ENCODE data around the gene PHLDA1.
A peak's percentile ranks its signal among the peaks of the same experiment; 100 is the strongest.

PHLDA1 gene

DNA sequence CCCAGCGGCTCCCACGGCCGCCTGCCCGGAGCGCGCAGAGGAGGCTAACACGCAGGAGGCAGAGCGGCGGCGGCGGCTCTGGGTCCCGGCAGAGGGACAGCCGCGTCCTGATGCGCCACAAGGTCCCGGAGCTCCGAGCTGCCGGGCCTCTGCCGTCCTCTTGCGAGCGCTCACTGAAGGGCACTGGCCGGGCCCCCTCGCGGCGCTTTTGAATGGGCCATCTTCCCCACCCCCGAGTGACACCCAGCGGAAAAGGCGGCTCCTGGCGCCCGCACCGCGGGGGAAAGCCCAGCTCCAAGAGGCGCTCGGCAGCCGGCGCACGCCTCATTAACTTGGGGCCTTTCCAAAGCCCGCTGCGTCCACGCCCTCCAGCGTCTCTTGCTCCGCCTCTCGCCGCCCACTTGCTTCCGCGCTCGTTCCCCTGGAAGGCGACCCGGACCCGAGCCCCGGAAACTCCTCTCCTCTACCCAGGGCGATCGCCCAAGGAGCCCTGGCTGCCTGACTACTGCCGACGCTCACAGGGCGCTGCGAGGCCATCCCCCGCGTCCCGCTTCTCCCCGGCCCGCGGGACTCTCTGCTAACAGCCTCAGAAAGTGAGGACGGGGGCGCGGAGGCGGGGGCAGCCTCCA lies at the start of gene PHLDA1:
Gene PHLDA1, minus strand, starts transcription at position 363 of the 629 bp plus-strand sequence.
- Histone ChIP-seq H3K9me3 (ENCODE audit: low read length) (no peaks in the 10 kb centered on the region), H3K4me3 (ENCODE audit: low read length) (peak within 1 kb of the TSS; percentile 73), H3K27me3 (ENCODE audit: insufficient read depth, low read length) (no peaks in the 10 kb centered on the region), H3K4me1 (ENCODE audit: insufficient read depth, low read length) (peaks cover 32% of the 10 kb centered on the region), H2AFZ (ENCODE audit: low read depth, low read length) (peak within 1 kb of the TSS; percentile 38), H3K36me3 (ENCODE audit: insufficient read depth, low read length) (no peaks in the 10 kb centered on the region)

- Histone ChIP-seq H3K4me1 (ENCODE audit: insufficient read depth, low read length) (peaks cover 22% of the 10 kb centered on the region), H3K9me3 (ENCODE audit: low read length) (peaks cover 8% of the 10 kb centered on the region), H3K36me3 (ENCODE audit: insufficient read depth, low read length) (peaks cover 13% of the 10 kb centered on the region), H3K27me3 (ENCODE audit: insufficient read depth, low read length) (no peaks in the 10 kb centered on the region), H2AFZ (ENCODE audit: low read depth, low read length) (no peak overlapping the region), H3K4me3 (ENCODE audit: low read length) (no peak overlapping the region)
Measured at GRCh38 chr12:76080729-76081415, 49.3 kb upstream of the PHLDA1 start.

- Histone ChIP-seq H3K27me3 (ENCODE audit: insufficient read depth, low read length) (no peaks in the 10 kb centered on the region), H3K4me1 (ENCODE audit: insufficient read depth, low read length) (peaks cover 19% of the 10 kb centered on the region), H3K9me3 (ENCODE audit: low read length) (peaks cover 8% of the 10 kb centered on the region), H2AFZ (ENCODE audit: low read depth, low read length) (no peak overlapping the region), H3K36me3 (ENCODE audit: insufficient read depth, low read length) (peaks cover 13% of the 10 kb centered on the region), H3K4me3 (ENCODE audit: low read length) (no peak overlapping the region)
Measured at GRCh38 chr12:76080017-76080728, 48.6 kb upstream of the PHLDA1 start.

DNA sequence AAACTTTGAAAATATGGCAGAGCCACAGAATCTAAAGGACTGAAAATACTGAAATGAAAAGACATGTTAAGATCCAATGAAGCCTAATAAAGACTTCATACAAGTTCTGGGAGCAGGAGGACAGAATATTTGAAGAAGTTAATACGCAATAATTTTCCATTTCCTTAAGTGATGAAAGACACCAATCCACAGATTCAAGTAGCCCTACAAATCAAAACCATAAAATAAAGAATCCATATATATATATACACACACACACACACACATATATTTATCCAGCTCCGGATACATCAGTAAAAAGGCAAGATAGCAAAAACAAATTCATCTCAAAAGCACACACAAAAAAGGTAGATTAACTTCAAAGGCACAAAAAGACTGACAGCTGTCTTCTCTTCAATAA lies 47.2 kb upstream of the PHLDA1 start:
- Histone ChIP-seq H3K36me3 (ENCODE audit: insufficient read depth, low read length) (peaks cover 13% of the 10 kb centered on the region), H3K4me1 (ENCODE audit: insufficient read depth, low read length) (peaks cover 17% of the 10 kb centered on the region), H3K9me3 (ENCODE audit: low read length) (peaks cover 8% of the 10 kb centered on the region), H3K4me3 (ENCODE audit: low read length) (no peak overlapping the region), H3K27me3 (ENCODE audit: insufficient read depth, low read length) (no peaks in the 10 kb centered on the region), H2AFZ (ENCODE audit: low read depth, low read length) (no peak overlapping the region)

GRCh38 chr12:76075448-76075847 lies 43.9 kb upstream of the PHLDA1 start:
- Histone ChIP-seq H3K9me3 (ENCODE audit: low read length) (peaks cover 7% of the 10 kb centered on the region), H3K36me3 (ENCODE audit: insufficient read depth, low read length) (peaks cover 38% of the 10 kb centered on the region), H3K27me3 (ENCODE audit: insufficient read depth, low read length) (no peaks in the 10 kb centered on the region), H3K4me1 (ENCODE audit: insufficient read depth, low read length) (no peaks in the 10 kb centered on the region), H3K4me3 (ENCODE audit: low read length) (no peak overlapping the region), H2AFZ (ENCODE audit: low read depth, low read length) (no peak overlapping the region)

DNA sequence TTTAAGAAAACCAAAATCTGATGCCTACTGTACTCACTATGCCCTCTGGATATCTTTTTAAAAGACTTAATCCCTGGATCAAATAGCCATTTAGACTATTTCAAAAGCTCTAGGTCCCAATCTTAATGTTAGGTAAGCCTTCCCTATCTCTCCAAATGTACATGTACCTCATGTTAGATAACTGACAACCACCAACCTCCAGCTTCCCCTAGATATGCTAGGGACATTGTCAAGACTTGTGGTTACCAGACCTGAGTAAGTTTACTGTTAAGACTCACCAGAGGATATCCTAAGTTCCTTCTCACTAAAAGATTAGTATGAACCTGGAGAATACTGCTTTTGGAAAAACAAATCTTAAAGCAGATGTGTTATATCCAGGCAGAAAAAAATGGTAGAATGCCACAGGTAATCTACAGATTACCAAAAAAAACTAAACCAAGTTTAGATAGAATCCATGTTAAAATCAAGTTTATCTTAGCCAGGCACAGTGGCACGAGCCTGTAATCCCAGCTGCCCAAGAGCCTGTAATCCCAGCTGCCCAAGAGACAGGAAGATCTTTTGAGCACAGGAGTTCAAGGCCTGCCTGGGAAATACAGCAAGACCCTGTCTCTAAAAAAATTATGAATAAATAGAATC lies 43.2 kb upstream of the PHLDA1 start:
- H2AFZ ChIP-seq (ENCODE audit: low read depth, low read length), result no peak overlapping the region
- peaks cover 36% of the 10 kb centered on the region for H3K36me3 ChIP-seq (ENCODE audit: insufficient read depth, low read length)
- H3K9me3 ChIP-seq (ENCODE audit: low read length), result peaks cover 5% of the 10 kb centered on the region
- no peak overlapping the region for H3K4me3 ChIP-seq (ENCODE audit: low read length)
- no peaks in the 10 kb centered on the region for H3K4me1 ChIP-seq (ENCODE audit: insufficient read depth, low read length)
- H3K27me3 ChIP-seq (ENCODE audit: insufficient read depth, low read length), result no peaks in the 10 kb centered on the region

- peaks cover 42% of the 10 kb centered on the region for H3K36me3 ChIP-seq (ENCODE audit: insufficient read depth, low read length)
- H2AFZ ChIP-seq (ENCODE audit: low read depth, low read length), result no peak overlapping the region
- no peaks in the 10 kb centered on the region for H3K4me1 ChIP-seq (ENCODE audit: insufficient read depth, low read length)
- H3K9me3 ChIP-seq (ENCODE audit: low read length), result no peaks in the 10 kb centered on the region
- no peak overlapping the region for H3K4me3 ChIP-seq (ENCODE audit: low read length)
- H3K27me3 ChIP-seq (ENCODE audit: insufficient read depth, low read length), result no peaks in the 10 kb centered on the region
Measured at GRCh38 chr12:76073561-76073960, 42.0 kb upstream of the PHLDA1 start.

DNA sequence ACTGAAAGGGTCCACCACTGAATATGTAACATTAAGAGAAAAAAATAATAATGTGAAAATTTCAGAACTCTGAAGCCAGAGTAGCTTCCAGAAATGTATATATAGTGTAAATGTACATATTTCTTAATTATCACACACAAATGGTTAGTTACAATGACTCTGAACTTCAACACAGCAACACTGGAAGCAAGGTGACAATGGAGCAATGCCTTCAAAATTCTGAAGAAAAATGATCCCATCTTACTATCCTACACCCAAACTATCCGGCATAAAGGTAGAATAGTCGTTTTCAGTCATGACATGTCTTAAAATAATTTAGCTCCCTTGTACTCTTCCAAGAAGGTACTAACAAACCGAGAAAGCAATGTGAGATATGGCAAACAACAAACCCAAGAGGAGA lies 41.0 kb upstream of the PHLDA1 start:
- Histone ChIP-seq H3K4me3 (ENCODE audit: low read length) (no peak overlapping the region), H2AFZ (ENCODE audit: low read depth, low read length) (no peak overlapping the region), H3K9me3 (ENCODE audit: low read length) (no peaks in the 10 kb centered on the region), H3K4me1 (ENCODE audit: insufficient read depth, low read length) (no peaks in the 10 kb centered on the region), H3K36me3 (ENCODE audit: insufficient read depth, low read length) (peaks cover 51% of the 10 kb centered on the region), H3K27me3 (ENCODE audit: insufficient read depth, low read length) (no peaks in the 10 kb centered on the region)

GRCh38 chr12:76069339-76069738 lies 37.8 kb upstream of the PHLDA1 start:
- H3K27me3 ChIP-seq (ENCODE audit: insufficient read depth, low read length), result no peaks in the 10 kb centered on the region
- H3K4me1 ChIP-seq (ENCODE audit: insufficient read depth, low read length), result no peaks in the 10 kb centered on the region
- H3K36me3 ChIP-seq (ENCODE audit: insufficient read depth, low read length), result peaks cover 78% of the 10 kb centered on the region
- no peak overlapping the region for H2AFZ ChIP-seq (ENCODE audit: low read depth, low read length)
- peaks cover 9% of the 10 kb centered on the region for H3K9me3 ChIP-seq (ENCODE audit: low read length)
- no peak overlapping the region for H3K4me3 ChIP-seq (ENCODE audit: low read length)

DNA sequence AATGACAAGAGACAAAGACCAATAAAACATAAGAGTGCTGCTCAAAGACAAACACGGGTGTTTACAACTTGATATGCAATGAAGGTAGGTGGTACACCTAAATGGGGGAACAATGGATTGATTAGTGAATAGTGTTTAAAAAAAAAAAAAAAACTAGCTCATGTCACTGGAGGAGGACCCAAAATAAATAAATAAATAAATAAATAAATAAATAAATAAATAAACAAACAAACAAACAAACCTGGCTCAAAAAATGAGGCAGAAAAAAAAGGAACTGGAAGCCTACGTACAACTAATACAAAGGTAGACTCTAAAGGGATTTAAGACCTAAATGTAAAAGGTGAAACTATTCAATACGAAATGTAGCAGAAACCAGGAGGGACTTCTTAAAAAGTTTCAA lies 34.3 kb upstream of the PHLDA1 start:
- Histone ChIP-seq H3K27me3 (ENCODE audit: insufficient read depth, low read length) (no peaks in the 10 kb centered on the region), H3K4me3 (ENCODE audit: low read length) (no peak overlapping the region), H3K36me3 (ENCODE audit: insufficient read depth, low read length) (peaks cover 81% of the 10 kb centered on the region), H3K9me3 (ENCODE audit: low read length) (peaks cover 9% of the 10 kb centered on the region), H3K4me1 (ENCODE audit: insufficient read depth, low read length) (no peaks in the 10 kb centered on the region), H2AFZ (ENCODE audit: low read depth, low read length) (no peak overlapping the region)

DNA sequence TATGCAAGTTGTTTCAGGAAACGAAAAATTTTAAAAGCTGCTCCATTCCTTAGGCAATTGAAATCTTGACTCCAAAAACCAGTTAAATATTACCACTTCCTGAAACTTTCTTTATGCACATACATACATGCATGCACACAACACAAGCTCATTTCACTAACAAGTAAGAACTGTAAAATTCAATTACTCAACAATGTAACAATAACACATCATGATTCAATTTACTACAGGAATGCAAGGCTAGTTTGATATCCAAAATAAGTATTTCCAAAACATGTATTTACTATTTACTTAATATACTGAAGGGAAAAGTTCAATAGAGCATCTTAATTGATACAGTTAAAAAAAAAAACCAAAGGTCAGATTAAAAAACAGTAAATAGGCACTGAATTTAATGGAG lies 33.3 kb upstream of the PHLDA1 start:
- Histone ChIP-seq H3K4me3 (ENCODE audit: low read length) (no peak overlapping the region), H3K36me3 (ENCODE audit: insufficient read depth, low read length) (peaks cover 82% of the 10 kb centered on the region), H2AFZ (ENCODE audit: low read depth, low read length) (no peak overlapping the region), H3K27me3 (ENCODE audit: insufficient read depth, low read length) (no peaks in the 10 kb centered on the region), H3K9me3 (ENCODE audit: low read length) (peaks cover 9% of the 10 kb centered on the region), H3K4me1 (ENCODE audit: insufficient read depth, low read length) (no peaks in the 10 kb centered on the region)

DNA sequence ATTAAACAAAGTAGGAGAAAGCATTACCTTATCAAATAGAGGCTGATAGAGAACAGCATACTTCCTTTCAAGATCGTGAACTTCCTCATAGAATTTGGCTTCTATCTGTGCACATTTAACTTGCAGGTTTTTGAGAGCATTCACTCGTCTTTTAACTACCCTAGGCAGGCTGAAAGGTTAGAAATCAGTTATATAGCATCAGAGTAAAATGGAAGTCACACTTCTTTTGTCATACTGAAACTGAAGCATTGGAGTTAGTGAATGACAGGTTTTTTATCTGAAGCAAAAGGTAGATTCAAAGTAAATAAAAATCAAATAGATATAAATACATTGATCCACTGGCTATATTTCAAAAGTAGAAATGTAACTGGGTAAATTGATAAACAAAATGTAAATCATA lies 28.5 kb upstream of the PHLDA1 start:
- peaks cover 85% of the 10 kb centered on the region for H3K36me3 ChIP-seq (ENCODE audit: insufficient read depth, low read length)

GRCh38 chr12:76057326-76057725 lies 25.8 kb upstream of the PHLDA1 start:
- Histone ChIP-seq H2AFZ (ENCODE audit: low read depth, low read length) (no peak overlapping the region), H3K27me3 (ENCODE audit: insufficient read depth, low read length) (no peaks in the 10 kb centered on the region), H3K9me3 (ENCODE audit: low read length) (no peaks in the 10 kb centered on the region), H3K4me3 (ENCODE audit: low read length) (no peak overlapping the region), H3K4me1 (ENCODE audit: insufficient read depth, low read length) (no peaks in the 10 kb centered on the region), H3K36me3 (ENCODE audit: insufficient read depth, low read length) (peaks cover 90% of the 10 kb centered on the region)

More for the DNA sequence above, 28.5 kb upstream of the PHLDA1 start:
- Histone ChIP-seq H3K9me3 (ENCODE audit: low read length) (peaks cover 3% of the 10 kb centered on the region), H3K4me3 (ENCODE audit: low read length) (no peak overlapping the region), H2AFZ (ENCODE audit: low read depth, low read length) (no peak overlapping the region), H3K4me1 (ENCODE audit: insufficient read depth, low read length) (no peaks in the 10 kb centered on the region), H3K27me3 (ENCODE audit: insufficient read depth, low read length) (no peaks in the 10 kb centered on the region)
